SH-SY5Y (cell line): Measurements from ENCODE around the gene IRF4.

Source experiments
- GATA2 ChIP-seq: IDR thresholded peaks from 2 replicates; pipeline ENCODE4 v1.6.1; 2011; ENCODE audit warnings: mild to moderate bottlenecking, low read depth, low read length
- GATA3 ChIP-seq: IDR thresholded peaks from 2 replicates; pipeline ENCODE4 v1.6.1; 2011; ENCODE audit warnings: low read depth, mild to moderate bottlenecking, low read length, moderate library complexity

DNA sequence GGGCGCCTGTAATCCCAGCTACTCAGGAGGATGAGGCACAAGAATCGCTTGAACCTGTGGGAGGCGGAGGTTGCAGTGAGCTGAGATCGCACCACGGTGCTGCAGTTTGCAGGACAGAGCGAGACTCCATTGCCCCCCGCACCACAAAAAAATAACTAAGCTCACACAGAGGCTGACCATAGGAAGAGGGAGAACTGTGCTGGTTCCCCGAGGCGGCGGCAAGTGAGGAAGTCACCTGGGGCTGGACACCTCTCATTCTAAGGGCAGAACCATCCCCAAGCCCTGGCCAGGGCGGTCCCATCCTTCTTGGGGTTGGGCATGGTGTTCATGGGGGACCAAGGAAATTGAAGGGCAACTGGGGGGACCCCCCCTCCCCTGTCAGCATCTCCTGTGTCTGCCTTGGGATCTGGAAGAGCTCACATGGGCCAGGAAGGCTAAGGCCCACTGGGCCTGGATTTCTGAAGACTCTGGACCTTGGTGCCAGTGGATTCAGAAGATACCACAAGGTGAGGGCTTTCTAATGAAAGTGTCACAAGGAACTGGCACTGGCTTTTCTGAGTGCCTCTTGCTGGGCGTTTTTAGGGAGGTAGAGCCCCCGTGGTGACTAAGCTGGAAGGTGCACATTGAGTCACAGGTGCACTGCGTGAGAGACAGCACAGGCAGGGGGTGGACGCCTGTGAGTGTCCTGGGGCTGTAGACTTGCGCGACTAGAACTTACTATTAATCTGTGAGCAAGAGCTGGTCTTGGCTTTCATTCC is 11.5 kb downstream of the IRF4 start:
- TF ChIP-seq GATA2 (no peak), GATA3 (no peak)
